Measurements from ENCODE around the gene CDH5.

CDH5 gene

GRCh38 chr16:66399930-66400329 lies 33.4 kb downstream of the CDH5 start:
- TF ChIP-seq ZFX (IDR thresholded peaks at IDR 0.05; ENCODE audit: borderline replicate concordance) = no peak
- TF ChIP-seq, protein P1, sequence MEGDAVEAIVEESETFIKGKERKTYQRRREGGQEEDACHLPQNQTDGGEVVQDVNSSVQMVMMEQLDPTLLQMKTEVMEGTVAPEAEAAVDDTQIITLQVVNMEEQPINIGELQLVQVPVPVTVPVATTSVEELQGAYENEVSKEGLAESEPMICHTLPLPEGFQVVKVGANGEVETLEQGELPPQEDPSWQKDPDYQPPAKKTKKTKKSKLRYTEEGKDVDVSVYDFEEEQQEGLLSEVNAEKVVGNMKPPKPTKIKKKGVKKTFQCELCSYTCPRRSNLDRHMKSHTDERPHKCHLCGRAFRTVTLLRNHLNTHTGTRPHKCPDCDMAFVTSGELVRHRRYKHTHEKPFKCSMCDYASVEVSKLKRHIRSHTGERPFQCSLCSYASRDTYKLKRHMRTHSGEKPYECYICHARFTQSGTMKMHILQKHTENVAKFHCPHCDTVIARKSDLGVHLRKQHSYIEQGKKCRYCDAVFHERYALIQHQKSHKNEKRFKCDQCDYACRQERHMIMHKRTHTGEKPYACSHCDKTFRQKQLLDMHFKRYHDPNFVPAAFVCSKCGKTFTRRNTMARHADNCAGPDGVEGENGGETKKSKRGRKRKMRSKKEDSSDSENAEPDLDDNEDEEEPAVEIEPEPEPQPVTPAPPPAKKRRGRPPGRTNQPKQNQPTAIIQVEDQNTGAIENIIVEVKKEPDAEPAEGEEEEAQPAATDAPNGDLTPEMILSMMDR (IDR thresholded peaks at IDR 0.05) = no peak
- H3K27ac ChIP-seq = no peak overlapping the region

DNA sequence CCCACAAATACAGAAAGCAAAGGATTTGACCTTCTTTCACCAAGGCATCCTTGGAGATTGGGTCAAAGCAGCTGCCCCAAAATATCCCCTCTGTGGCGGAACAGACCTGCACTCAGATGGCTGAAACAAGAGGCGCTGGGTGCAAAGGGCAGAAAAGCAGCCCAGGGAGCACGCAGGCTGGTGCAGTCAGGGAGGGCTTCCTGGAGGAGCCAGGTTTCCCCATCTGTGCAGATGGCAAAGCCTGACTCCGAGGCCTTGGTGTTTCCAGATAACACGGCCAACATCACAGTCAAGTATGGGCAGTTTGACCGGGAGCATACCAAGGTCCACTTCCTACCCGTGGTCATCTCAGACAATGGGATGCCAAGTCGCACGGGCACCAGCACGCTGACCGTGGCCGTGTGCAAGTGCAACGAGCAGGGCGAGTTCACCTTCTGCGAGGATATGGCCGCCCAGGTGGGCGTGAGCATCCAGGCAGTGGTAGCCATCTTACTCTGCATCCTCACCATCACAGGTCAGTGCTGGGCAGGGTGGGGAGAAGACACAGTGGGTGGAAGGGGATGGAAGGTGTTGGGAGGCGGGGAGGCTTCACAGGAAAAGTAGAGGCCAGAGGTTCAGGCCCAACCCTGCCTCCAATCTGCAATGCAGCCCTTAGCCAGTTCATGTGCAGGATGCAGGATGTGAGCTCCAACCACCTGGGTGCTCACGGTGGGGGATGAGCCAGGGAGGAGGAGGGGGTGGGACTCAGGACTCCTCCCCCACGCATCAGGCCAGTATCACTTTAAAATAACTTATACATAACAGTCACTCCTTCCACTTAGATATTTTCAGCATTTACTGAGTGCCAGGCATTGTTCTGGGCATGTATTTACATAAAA lies 34.3 kb downstream of the CDH5 start:
- H3K27ac ChIP-seq = no peak overlapping the region
- TF ChIP-seq ZFX (IDR thresholded peaks at IDR 0.05; ENCODE audit: borderline replicate concordance) = no peak
- TF ChIP-seq, protein P1 (IDR thresholded peaks at IDR 0.05) = no peak

DNA sequence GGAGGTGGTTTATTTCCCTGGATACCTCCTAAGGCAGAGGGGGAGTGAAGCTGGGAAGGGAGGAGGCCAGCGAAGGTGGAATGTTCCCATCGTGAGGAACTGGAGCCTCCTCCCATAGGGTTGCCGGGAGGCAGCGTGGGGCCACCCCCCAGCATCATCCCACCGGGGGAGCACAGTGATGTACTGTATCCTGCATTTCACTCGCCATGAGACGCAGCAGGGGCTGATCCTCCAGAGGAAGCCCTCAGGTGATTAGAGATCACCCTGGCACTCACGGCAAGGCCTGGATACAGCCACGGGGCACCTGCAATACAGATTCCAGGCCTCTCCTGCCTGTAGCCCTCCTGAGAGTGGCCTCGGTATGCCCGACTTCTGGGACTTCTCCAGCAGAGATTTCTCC lies 35.1 kb downstream of the CDH5 start:
- TF ChIP-seq, protein P1 (IDR thresholded peaks at IDR 0.05) = no peak
- no peak for TF ChIP-seq ZFX (IDR thresholded peaks at IDR 0.05; ENCODE audit: borderline replicate concordance)
- H3K27ac ChIP-seq = no peak overlapping the region

GRCh38 chr16:66402166-66402565 lies 35.7 kb downstream of the CDH5 start:
- no peak overlapping the region for H3K27ac ChIP-seq
- TF ChIP-seq ZFX (IDR thresholded peaks at IDR 0.05; ENCODE audit: borderline replicate concordance) = no peak
- TF ChIP-seq, protein P1 (IDR thresholded peaks at IDR 0.05) = no peak

DNA sequence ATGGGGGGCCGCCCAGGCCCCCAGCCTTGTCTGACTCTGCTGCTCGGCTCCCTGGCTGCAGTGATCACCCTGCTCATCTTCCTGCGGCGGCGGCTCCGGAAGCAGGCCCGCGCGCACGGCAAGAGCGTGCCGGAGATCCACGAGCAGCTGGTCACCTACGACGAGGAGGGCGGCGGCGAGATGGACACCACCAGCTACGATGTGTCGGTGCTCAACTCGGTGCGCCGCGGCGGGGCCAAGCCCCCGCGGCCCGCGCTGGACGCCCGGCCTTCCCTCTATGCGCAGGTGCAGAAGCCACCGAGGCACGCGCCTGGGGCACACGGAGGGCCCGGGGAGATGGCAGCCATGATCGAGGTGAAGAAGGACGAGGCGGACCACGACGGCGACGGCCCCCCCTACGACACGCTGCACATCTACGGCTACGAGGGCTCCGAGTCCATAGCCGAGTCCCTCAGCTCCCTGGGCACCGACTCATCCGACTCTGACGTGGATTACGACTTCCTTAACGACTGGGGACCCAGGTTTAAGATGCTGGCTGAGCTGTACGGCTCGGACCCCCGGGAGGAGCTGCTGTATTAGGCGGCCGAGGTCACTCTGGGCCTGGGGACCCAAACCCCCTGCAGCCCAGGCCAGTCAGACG lies 36.2 kb downstream of the CDH5 start:
- TF ChIP-seq, protein P1 (IDR thresholded peaks at IDR 0.05) = no peak
- no peak for TF ChIP-seq ZFX (IDR thresholded peaks at IDR 0.05; ENCODE audit: borderline replicate concordance)
- H3K27ac ChIP-seq = no peak overlapping the region

- no peak overlapping the region for H3K27ac ChIP-seq
- TF ChIP-seq ZFX (IDR thresholded peaks at IDR 0.05; ENCODE audit: borderline replicate concordance) = no peak
- TF ChIP-seq, protein P1 (IDR thresholded peaks at IDR 0.05) = no peak
Observed at GRCh38 chr16:66403531-66404145, 37.1 kb downstream of the CDH5 start.

Measured in 22Rv1 (cell line).